Body of pancreas (tissue), 4 donors: ENCODE results near the gene NFIC. TPM values are rescaled to one million over a fixed set of nuclear protein-coding genes. Genes with fewer than 3 reads are reported as not detected.

Experiments
- ATAC-seq: fragments of 150-250 bp; one replicate; pipeline ENCODE4 v1.9.1; 2016
- DNase-seq, 4 donors: peaks; one replicate each; pipeline ENCODE4 v3.0.0-alpha.2; 2019
- H3K27ac ChIP-seq, 4 donors: fragments of 200-600 bp; sonication (generic); 1 replicate in 3 of 4; 2 replicates in 1 of 4; pipeline versions ENCODE4 v1.5.1 to v1.6.1; 2016 to 2019; ENCODE audit warnings: mild to moderate bottlenecking in 1 of 4, mixed read lengths in 1 of 4, moderate library complexity in 1 of 4
- H3K27me3 ChIP-seq, 2 donors: fragments of 200-600 bp; sonication (generic); one replicate each; pipeline ENCODE4 v1.6.0; 2016; ENCODE audit warnings: mild to moderate bottlenecking in 1 of 2
- H3K36me3 ChIP-seq, 2 donors: fragments of 200-600 bp; sonication (generic); replicated peaks in 1 of 2; 2 replicates each; pipeline ENCODE4 v1.5.1; 2016; ENCODE audit warnings: low read depth in 2 of 2; ENCODE audit not compliant: insufficient read depth in 1 of 2
- H3K4me1 ChIP-seq: fragments of 200-600 bp; sonication (generic); one replicate; pipeline ENCODE4 v1.6.0; 2016
- H3K4me3 ChIP-seq, 2 donors: fragments of 200-600 bp; sonication (generic); 1 replicate in 1 of 2; 2 replicates in 1 of 2; pipeline ENCODE4 v1.5.1; 2016 to 2019
- H3K9me3 ChIP-seq, 3 donors: fragments of 200-600 bp; sonication (generic); 1 replicate in 2 of 3; 2 replicates in 1 of 3; pipeline ENCODE4 v1.5.1; 2016
- CTCF ChIP-seq, 7 experiments: fragments of 450-650 bp in 4 of 7; fragments of 200-600 bp in 3 of 7; sonication (generic) in 3 of 7; IDR thresholded peaks; one replicate each; pipeline ENCODE4 v1.5.1; 2016 to 2019; ENCODE audit warnings: antibody characterized with exemption in 7 of 7
- POLR2A ChIP-seq, 3 donors: fragments of 450-650 bp; IDR thresholded peaks; one replicate each; pipeline ENCODE4 v1.6.1; 2016; ENCODE audit warnings: antibody characterized with exemption in 3 of 3, mild to moderate bottlenecking in 2 of 3
- WGBS, 2 donors: methylation state at CpG; one replicate each; pipeline ENCODE4 v1.1.5; 2017; 5-methylcytosine and 5-hydroxymethylcytosine counted together
- intact Hi-C: fragments of 100-400 bp; cut with DNase I; formaldehyde crosslinking; loops from one replicate; pipeline ENCODE4 v1.15.1; 2023
- total RNA-seq, 2 donors: library from RNA; depleted of rRNA; stranded (reverse); fragments of >200 nt; gene quantifications; one replicate each; pipeline ENCODE4 v1.1.0, GENCODE V29; 2016

The NFIC gene
- total RNA-seq, 2 donors from 2014 or later, result 178 to 186 TPM

- intact Hi-C loops, result no loop called here
- H3K27ac ChIP-seq, result peak overlapping the region; percentile 97 to 99 (median 99)
- no peaks in the 10 kb centered on the region for H3K27me3 ChIP-seq
- WGBS, 2 donors, result 14 to 18% methylated on average over 5 of the region's 5 CpGs
- DNase-seq (peak in 1 of 4 donors; percentile 21), ATAC-seq (no peak)
- no peaks in the 10 kb centered on the region for H3K9me3 ChIP-seq
- no peak for TF ChIP-seq CTCF (IDR thresholded peaks at IDR 0.05)
- TF ChIP-seq POLR2A (IDR thresholded peaks at IDR 0.05), result no peak
- H3K4me1 ChIP-seq, result peaks cover 78% of the 10 kb centered on the region
- H3K36me3 ChIP-seq, result no peaks in the 10 kb centered on the region
- peak overlapping the region in 1 of 2 donors; percentile 63 for H3K4me3 ChIP-seq
Measured at GRCh38 chr19:3368441-3368795, 2.0 kb downstream of the NFIC start.

GRCh38 chr19:3368848-3369336, 2.5 kb downstream of the NFIC start:
- DNase-seq (no peak), ATAC-seq (no peak)
- WGBS, 2 donors, result 13 to 32% methylated on average over 4 of the region's 4 CpGs
- Histone ChIP-seq H3K4me3 (peak overlapping the region in 1 of 2 donors; percentile 13), H3K27ac (peak overlapping the region; percentile 97 to 99 (median 99)), H3K4me1 (peaks cover 78% of the 10 kb centered on the region), H3K27me3 (no peaks in the 10 kb centered on the region), H3K9me3 (no peaks in the 10 kb centered on the region), H3K36me3 (no peaks in the 10 kb centered on the region)
- TF ChIP-seq CTCF (IDR thresholded peaks at IDR 0.05) (no peak), POLR2A (IDR thresholded peaks at IDR 0.05) (no peak)
- intact Hi-C loops, result no loop called here

GRCh38 chr19:3369337-3370213, 3.2 kb downstream of the NFIC start:
- 6 to 8% methylated on average over 33 to 42 of the region's 42 CpGs for WGBS, 2 donors
- Histone ChIP-seq H3K9me3 (no peaks in the 10 kb centered on the region), H3K4me3 (peak overlapping the region; percentile 6 to 13), H3K36me3 (no peaks in the 10 kb centered on the region), H3K27ac (peak overlapping the region; percentile 97 to 99 (median 99)), H3K4me1 (peaks cover 79% of the 10 kb centered on the region), H3K27me3 (no peaks in the 10 kb centered on the region)
- ATAC-seq (peak; percentile 10), DNase-seq (peak in 3 of 4 donors; percentile 76 to 82 (median 80))
- TF ChIP-seq CTCF (IDR thresholded peaks at IDR 0.05) (peak in 2 of 7 experiments; percentile 15), POLR2A (IDR thresholded peaks at IDR 0.05) (peak; percentile 35 to 59 (median 56))
- intact Hi-C loops, result no loop called here

- Histone ChIP-seq H3K4me3 (no peak overlapping the region), H3K4me1 (peaks cover 79% of the 10 kb centered on the region), H3K36me3 (no peaks in the 10 kb centered on the region), H3K27me3 (no peaks in the 10 kb centered on the region), H3K9me3 (no peaks in the 10 kb centered on the region), H3K27ac (peak overlapping the region; percentile 97 to 99 (median 99))
- ATAC-seq, result no peak
- peak in 2 of 4 donors; percentile 31 to 42 for DNase-seq
- TF ChIP-seq CTCF (IDR thresholded peaks at IDR 0.05) (no peak), POLR2A (IDR thresholded peaks at IDR 0.05) (no peak)
- intact Hi-C loops, result no loop called here
- 24 to 32% methylated on average over 14 of the region's 14 CpGs for WGBS, 2 donors
Measured at GRCh38 chr19:3370214-3370720, 3.9 kb downstream of the NFIC start.
